ENCODE data around the gene COL4A4.

DNA sequence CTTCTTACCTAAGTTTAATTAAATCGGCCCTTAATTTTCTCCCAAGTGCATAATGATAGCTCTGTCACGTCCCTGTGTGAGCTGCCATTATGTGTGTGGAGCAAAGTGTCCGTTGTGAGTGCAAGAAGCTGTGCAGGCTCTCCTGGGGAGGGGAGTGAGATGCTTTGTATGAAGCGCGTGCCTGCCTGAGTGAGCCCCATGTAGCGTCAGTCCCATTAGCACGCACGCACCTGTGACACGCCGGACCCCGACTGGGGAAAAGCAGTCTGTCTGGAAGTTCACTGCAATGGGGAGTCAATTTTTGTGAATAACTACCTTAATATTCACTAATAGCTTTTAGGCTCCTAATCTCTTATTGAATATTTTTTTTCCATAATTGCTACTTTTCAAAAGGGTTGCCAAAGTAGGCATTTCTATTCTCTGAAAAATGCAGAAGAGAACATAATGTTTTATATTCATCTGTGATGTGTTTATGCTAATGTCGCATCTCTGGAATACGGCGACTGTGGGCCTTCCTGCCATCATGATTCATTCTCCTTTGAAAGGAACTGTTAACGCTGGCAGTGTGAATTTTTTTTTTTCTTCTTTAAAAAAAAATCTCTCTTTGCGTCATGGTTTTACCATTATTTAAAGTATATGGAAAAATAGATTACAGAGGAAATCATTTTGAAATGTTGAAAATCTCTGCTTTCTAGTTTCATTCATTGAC lies 157.7 kb downstream of the COL4A4 start:
- TF ChIP-seq, protein P1, sequence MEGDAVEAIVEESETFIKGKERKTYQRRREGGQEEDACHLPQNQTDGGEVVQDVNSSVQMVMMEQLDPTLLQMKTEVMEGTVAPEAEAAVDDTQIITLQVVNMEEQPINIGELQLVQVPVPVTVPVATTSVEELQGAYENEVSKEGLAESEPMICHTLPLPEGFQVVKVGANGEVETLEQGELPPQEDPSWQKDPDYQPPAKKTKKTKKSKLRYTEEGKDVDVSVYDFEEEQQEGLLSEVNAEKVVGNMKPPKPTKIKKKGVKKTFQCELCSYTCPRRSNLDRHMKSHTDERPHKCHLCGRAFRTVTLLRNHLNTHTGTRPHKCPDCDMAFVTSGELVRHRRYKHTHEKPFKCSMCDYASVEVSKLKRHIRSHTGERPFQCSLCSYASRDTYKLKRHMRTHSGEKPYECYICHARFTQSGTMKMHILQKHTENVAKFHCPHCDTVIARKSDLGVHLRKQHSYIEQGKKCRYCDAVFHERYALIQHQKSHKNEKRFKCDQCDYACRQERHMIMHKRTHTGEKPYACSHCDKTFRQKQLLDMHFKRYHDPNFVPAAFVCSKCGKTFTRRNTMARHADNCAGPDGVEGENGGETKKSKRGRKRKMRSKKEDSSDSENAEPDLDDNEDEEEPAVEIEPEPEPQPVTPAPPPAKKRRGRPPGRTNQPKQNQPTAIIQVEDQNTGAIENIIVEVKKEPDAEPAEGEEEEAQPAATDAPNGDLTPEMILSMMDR (IDR thresholded peaks at IDR 0.05) = no peak
- no peak for TF ChIP-seq EZH2 (IDR thresholded peaks at IDR 0.05; ENCODE audit: borderline replicate concordance, insufficient read depth, low read depth, low read length, poor library complexity, severe bottlenecking)

Data from B cell (primary cell).